Suprapubic skin (tissue), 3 donors: ENCODE results near the gene SPOCK3.

Experiments
- POLR2AphosphoS5 ChIP-seq, 3 donors: sonication (generic); formaldehyde crosslinking; IDR thresholded peaks; one replicate each; pipeline ENCODE4 v1.6.1; 2017; ENCODE audit warnings: antibody characterized with exemption in 3 of 3
- TF ChIP-seq, protein P1 (sequence below), 2 donors: fragments of 200-600 bp in 1 of 2; fragments of 450-650 bp in 1 of 2; sonication (generic) in 1 of 2; IDR thresholded peaks; one replicate each; pipeline ENCODE4 v1.5.1; 2016 to 2019; ENCODE audit warnings: antibody characterized with exemption in 2 of 2, mild to moderate bottlenecking in 1 of 2, moderate library complexity in 1 of 2

DNA sequence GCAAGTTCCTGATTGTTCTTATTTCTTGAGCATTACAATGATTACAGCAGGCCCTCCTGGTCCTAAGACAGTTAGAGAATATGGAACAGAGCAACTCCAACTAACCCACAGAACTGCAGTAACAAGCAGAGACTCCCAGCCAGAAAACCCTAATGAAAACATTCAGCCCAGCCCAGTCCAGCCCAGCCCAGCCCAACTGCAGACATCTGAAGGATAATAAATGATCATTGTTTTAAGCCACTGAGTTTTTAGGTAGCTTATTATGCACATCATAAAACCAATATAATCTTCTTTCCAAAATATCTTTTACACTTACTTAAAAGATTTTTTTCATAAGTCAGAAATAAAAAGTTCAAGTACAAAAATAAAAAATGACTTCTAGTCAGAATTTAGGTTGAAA is 51.3 kb downstream of the SPOCK3 start:
- TF ChIP-seq, protein P1, sequence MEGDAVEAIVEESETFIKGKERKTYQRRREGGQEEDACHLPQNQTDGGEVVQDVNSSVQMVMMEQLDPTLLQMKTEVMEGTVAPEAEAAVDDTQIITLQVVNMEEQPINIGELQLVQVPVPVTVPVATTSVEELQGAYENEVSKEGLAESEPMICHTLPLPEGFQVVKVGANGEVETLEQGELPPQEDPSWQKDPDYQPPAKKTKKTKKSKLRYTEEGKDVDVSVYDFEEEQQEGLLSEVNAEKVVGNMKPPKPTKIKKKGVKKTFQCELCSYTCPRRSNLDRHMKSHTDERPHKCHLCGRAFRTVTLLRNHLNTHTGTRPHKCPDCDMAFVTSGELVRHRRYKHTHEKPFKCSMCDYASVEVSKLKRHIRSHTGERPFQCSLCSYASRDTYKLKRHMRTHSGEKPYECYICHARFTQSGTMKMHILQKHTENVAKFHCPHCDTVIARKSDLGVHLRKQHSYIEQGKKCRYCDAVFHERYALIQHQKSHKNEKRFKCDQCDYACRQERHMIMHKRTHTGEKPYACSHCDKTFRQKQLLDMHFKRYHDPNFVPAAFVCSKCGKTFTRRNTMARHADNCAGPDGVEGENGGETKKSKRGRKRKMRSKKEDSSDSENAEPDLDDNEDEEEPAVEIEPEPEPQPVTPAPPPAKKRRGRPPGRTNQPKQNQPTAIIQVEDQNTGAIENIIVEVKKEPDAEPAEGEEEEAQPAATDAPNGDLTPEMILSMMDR (IDR thresholded peaks at IDR 0.05) = no peak
- no peak for TF ChIP-seq POLR2AphosphoS5 (IDR thresholded peaks at IDR 0.05)
